ENCODE data around the gene CFL1.

- TF ChIP-seq SMC3 (IDR thresholded peaks at IDR 0.05; ENCODE audit: low read depth, low read length): no peak
- TF ChIP-seq RAD21 (IDR thresholded peaks at IDR 0.05; ENCODE audit: low read length): no peak
- TF ChIP-seq, protein P1, sequence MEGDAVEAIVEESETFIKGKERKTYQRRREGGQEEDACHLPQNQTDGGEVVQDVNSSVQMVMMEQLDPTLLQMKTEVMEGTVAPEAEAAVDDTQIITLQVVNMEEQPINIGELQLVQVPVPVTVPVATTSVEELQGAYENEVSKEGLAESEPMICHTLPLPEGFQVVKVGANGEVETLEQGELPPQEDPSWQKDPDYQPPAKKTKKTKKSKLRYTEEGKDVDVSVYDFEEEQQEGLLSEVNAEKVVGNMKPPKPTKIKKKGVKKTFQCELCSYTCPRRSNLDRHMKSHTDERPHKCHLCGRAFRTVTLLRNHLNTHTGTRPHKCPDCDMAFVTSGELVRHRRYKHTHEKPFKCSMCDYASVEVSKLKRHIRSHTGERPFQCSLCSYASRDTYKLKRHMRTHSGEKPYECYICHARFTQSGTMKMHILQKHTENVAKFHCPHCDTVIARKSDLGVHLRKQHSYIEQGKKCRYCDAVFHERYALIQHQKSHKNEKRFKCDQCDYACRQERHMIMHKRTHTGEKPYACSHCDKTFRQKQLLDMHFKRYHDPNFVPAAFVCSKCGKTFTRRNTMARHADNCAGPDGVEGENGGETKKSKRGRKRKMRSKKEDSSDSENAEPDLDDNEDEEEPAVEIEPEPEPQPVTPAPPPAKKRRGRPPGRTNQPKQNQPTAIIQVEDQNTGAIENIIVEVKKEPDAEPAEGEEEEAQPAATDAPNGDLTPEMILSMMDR (conservative IDR thresholded peaks at IDR 0.05; ENCODE audit: low read depth, low read length): no peak
These were observed 10.2 kb upstream of the CFL1 start for GRCh38 chr11:65868076-65868667.
